ENCODE measurements around the gene USHBP1. TPM values are rescaled to one million over a fixed set of nuclear protein-coding genes. Genes with fewer than 3 reads are reported as not detected.

Gene USHBP1
- total RNA-seq, 1 experiment from 2014 or later = 6.4 TPM

GRCh38 chr19:17300992-17301619, 36.6 kb upstream of the USHBP1 start:
- H2AFZ ChIP-seq (ENCODE audit: low read length) = no peak overlapping the region
- no peak overlapping the region for H2BK5ac ChIP-seq (ENCODE audit: insufficient read length, low read length)
- DNase-seq = no peak
- H4K8ac ChIP-seq (replicated peaks; ENCODE audit: insufficient read length, low read depth, low read length) = no peak overlapping the region
- Mint-ChIP-seq H3K27me3 (ENCODE audit: low read depth) (no peaks in the 10 kb centered on the region; the same call in 1 of the 2 replicates), H3K9me3 (peaks cover 4% of the 10 kb centered on the region in 2 experiments; a peak in 3 of 5 replicates), H3K36me3 (ENCODE audit: insufficient read depth in 1 of 3, low read depth in 3 of 3) (peaks cover 15 to 30% (median 24%) of the 10 kb centered on the region in 3 experiments), H3K27ac (peak overlapping the region in 1 of 3 experiments; percentile 65; a peak in 1 of 7 replicates), H3K4me1 (peaks cover 21 to 28% of the 10 kb centered on the region in 2 experiments), H3K4me3 (0 out of 5 replicates have a peak overlapping the region, but pooled peaks of 1 of the 2 experiments have one; percentile 40)
- no peaks in the 10 kb centered on the region for H3K79me2 ChIP-seq (ENCODE audit: insufficient read depth, low read length)
- no peak overlapping the region for H2BK120ac ChIP-seq (ENCODE audit: low read depth, low read length, poor library complexity, severe bottlenecking)
- no peak overlapping the region for H2BK12ac ChIP-seq (ENCODE audit: insufficient read length, low read depth, low read length)
- no peak overlapping the region for H3K14ac ChIP-seq (ENCODE audit: insufficient read depth, low read length)
- H2BK15ac ChIP-seq (ENCODE audit: low read depth, low read length) = no peak overlapping the region
- H3K56ac ChIP-seq (ENCODE audit: insufficient read length, low read depth, low read length) = no peak overlapping the region
- H3K9ac ChIP-seq (ENCODE audit: extremely low read depth, insufficient read length, low read length) = no peak overlapping the region
- no peak overlapping the region for H3K23ac ChIP-seq (ENCODE audit: insufficient read length, low read depth, low read length)
- H3K4me2 ChIP-seq (ENCODE audit: insufficient read depth, insufficient read length, low read length) = no peak overlapping the region
- H3K23me2 ChIP-seq (ENCODE audit: insufficient read length, low read depth, low read length, poor library complexity, severe bottlenecking) = no peaks in the 10 kb centered on the region
- H4K5ac ChIP-seq (ENCODE audit: insufficient read length, low read depth, low read length) = no peak overlapping the region
- no peaks in the 10 kb centered on the region for H3K79me1 ChIP-seq (ENCODE audit: insufficient read depth, low read depth, low read length, poor library complexity, severe bottlenecking)
- H3K27me3 ChIP-seq (ENCODE audit: insufficient read depth, low read length) = no peaks in the 10 kb centered on the region
- no peak overlapping the region for H2BK20ac ChIP-seq (ENCODE audit: low read depth, low read length, poor library complexity, severe bottlenecking)
- no peak overlapping the region for H2AK5ac ChIP-seq (ENCODE audit: insufficient read length, low read length)
- no peaks in the 10 kb centered on the region for H4K20me1 ChIP-seq (ENCODE audit: control insufficient read depth, insufficient read depth, insufficient read length)
- no peaks in the 10 kb centered on the region for H3K9me3 ChIP-seq (ENCODE audit: control insufficient read depth, low read depth, low read length)
- H3K4me1 ChIP-seq (ENCODE audit: insufficient read depth, low read length) = peaks cover 3% of the 10 kb centered on the region; the same call in 1 of the 2 replicates
- H4K91ac ChIP-seq (ENCODE audit: insufficient read length, low read depth, low read length) = no peak overlapping the region
- WGBS (ENCODE audit: extremely low coverage, insufficient read length, low lambda C conversion rate) = no CpG with 5 or more reads among the region's 51 CpGs
- TF ChIP-seq CTCF (conservative IDR thresholded peaks at IDR 0.05) = no peak
- no peak overlapping the region for H3T11ph ChIP-seq (ENCODE audit: low read length)
- H3K27ac ChIP-seq (ENCODE audit: insufficient read length, low read depth, low read length) = no peak overlapping the region
- no peak overlapping the region for H3K18ac ChIP-seq (ENCODE audit: insufficient read length, low read depth, low read length)
- no peak overlapping the region for H3K4ac ChIP-seq (ENCODE audit: low read depth, low read length)

All from H9 (cell line).